RKO (cell line): ENCODE data around the gene SIDT2.
A peak's percentile ranks its signal among the peaks of the same experiment; 100 is the strongest.
"Not testable (repeated sequence)": the region's sequence is repeated elsewhere in the genome, so short reads cannot be mapped to it uniquely, and the experiment has no call there.

ENCODE experiments used
- DNase-seq: peaks from one replicate; pipeline ENCODE4 v3.0.0-alpha.2; 2016; ENCODE audit warnings: low spot score

Gene SIDT2

DNA sequence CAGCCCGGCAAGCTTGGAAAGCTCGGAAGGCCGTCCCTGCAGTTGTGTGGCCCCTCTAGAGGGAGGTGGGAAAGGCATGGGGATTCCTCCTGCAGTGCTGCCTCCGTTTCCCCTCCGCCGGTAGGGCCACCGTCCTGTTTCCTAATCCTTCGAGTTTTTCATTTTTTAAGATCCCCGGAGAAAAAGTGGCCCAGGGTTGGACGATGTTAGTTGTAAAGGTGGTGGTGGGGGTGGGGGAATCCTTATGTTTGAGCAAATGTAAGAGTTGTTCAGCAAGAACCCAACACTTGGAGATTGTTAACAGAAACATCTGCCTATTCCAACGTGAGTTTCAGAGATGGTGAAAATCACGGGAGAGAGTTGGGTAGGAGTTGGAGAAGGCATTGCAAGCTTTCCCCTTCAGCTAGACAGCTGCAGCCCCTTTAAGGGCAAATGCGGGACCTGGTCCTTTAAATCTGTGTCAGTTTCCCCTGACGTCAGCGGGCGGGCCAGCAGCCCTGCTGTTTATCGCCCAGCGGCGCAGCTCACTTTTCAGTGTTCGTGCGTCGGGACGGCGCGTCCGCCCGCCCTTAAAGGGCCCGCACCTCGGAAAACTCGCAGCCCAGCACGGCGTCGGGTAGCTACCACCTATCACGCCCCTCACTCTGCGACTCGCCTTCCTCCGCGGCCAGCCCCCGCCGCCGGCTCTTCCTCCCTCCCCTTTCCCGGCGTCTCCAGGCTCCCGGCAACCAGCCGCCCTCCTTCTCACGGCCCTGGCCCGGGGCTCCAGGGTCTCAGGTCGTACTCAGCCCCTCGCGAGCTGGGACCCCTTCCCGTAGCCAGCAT is at the start of gene SIDT2:
Gene SIDT2, plus strand, starts transcription at position 534 of the 825 bp plus-strand sequence. CDS start 521 bp downstream, outside the sequence.
- DNase-seq = peak; percentile 91

DNA sequence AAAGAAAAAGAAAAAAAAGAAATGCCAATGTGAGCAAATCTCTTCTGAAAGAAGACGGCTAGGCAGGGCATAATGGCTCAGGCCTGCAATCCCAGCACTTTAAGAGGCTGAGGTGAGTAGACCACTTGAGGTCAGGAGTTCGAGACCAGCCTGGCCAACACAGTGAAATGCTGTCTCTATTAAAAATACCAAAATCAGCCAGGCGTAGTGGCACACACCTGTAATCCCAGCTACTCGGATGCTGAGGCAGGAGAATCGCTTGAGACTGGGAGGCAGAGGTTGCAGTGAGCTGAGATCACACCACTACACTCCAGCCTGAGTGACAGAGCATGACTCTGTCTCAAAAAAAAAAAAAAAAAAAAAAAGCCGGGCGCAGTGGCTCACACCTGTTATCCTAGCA is 48.1 kb upstream of the SIDT2 start:
- DNase-seq = not testable (repeated sequence)

DNA sequence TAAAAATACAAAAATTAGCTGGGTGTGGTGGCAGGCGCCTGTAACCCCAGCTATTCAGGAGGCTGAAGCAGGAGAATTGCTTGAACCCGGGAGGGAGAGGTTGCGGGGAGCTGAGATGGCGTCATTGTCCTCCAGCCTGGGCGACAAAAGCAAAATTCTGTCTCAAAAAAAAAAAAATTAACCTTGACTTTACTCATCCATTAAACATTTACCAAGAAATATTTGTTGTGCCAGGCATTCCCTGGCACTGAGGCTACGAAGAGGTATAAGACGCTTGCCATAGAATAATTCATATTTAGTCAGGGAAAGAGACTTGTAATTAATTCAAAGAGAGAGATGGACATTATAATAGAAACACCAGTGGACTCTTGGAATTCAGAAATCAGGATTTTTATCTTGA is 47.7 kb upstream of the SIDT2 start:
- no peak for DNase-seq

DNA sequence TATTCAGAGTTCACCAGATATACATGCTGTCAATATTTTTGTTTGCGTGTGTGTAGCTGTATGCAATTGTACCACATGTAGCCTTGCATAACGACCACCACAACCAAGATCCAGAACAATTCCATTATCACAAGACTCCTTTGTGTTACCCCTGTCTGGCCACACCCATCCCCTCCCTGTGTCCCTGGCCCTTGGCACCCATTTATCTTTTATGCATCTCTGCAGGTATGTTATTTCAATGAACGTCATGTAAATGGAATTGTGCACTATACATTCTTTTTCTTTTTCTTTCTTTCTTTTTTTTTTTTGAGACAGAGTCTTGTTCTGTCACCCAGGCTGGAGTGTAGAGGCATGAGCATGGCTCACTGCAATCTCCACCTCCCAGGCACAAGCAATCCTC is 44.1 kb upstream of the SIDT2 start:
- no peak for DNase-seq

DNA sequence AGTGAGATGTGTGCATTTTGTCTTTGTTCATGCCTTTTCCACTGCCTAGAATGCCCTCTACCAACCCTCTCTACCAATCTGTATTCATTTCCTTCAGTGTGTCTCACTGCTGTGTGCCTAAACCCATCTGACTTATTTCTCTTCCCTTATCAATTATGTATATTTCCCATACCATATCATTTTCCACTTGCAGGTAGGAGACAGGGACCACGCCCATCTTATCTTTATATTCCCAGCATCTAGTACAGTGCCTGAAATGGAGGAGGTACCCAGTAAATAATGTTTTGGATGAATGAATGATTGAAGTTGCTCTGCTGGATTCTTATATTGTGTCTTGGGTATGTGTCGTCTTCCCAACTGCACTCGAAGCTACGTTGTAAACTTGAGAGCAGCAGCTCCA is 43.6 kb upstream of the SIDT2 start:
- not testable (repeated sequence) for DNase-seq

DNA sequence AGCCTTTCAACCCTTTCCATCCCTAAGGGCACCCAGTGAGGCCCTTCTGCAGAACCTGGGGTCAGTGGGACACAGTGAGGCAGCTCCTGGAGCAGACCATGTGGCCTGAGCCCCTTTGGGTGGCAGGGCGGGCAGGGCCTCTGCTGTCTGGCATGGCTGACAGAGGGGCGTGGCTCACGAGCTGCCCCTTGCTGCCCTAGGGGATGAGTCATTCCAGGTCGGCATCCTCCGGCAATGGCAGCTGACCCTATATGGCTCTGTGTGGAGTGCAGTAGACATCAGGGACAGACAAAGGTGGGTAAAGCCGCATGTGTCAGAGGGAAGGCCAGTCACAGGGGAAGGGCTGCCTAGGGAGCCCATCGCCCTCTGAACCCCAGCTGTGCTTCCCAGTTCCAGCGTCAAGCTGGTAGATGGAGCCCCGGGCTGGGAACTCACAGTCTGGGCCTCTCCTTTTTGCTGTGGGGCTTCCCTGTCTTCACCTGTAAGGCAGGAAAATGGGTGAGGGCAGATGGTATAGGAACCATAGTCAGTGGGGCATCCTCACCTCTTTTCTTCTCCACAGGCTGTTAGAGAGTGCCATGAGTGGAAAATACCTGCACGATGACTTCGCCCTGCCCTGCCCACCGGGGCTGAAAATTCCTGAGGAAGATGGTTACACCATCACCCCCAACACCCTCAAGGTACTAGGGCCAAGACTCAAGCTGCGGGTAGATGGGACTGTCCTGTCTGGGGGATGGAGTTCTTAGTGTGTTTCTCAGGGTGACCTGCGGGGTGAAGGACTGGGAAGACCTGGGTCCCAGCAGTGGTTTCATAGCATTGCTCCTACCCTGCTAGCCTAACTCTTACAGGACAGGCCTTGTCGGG is 41.1 kb upstream of the SIDT2 start:
- DNase-seq = not testable (repeated sequence)

DNA sequence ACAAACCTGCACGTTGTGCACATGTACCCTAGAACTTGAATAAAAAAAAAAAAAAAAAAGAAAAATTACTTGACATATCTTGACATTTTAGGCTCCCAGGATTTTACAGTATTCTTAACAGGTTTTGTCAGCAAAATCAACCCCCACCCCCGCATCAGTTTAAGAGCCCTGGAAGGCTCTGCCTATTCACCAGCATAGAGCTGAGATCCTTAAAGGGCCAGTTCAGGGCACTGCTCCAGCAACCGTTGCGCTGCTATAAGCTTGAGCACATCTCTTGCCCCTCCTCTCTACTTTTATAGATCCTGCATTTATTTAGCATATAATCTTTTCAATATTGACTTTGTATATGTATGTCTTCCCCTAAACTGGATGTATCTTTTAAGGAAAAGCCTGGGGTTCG is 35.2 kb upstream of the SIDT2 start:
- DNase-seq = peak; percentile 79

DNA sequence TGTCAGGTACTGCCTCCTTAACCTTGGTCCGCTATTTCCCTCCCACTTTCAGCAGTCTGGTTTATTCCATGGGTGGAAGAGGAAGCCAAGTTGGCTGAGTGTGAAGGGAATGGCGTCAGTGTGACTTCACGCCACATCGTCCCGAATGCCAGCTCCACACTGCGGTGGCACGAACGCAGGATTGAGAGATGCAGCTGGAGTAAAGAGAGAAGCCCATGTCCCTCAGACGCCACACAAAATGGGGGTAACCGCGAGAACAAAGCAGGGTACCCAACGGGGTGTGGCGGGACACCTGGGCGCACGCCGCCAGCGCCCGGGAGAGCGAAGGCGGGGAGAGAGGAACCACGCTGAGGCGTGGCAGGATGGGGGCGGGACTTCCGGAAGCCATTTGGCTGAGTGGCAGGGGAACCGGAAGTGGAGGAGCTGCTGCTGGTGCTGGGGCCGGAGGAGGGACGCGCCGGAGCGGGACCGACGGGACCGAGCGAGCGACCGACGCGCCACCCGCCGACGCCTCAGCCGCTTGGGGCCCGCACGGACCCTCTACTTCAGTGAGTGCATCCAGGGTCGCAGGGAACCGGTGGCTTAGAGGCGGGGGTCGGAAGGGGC is 34.6 kb upstream of the SIDT2 start, which contains the start of gene PAFAH1B2:
Gene PAFAH1B2, plus strand, starts transcription at position 417 of the 606 bp plus-strand sequence. CDS start 8,161 bp downstream, outside the sequence.
- peak; percentile 94 for DNase-seq

DNA sequence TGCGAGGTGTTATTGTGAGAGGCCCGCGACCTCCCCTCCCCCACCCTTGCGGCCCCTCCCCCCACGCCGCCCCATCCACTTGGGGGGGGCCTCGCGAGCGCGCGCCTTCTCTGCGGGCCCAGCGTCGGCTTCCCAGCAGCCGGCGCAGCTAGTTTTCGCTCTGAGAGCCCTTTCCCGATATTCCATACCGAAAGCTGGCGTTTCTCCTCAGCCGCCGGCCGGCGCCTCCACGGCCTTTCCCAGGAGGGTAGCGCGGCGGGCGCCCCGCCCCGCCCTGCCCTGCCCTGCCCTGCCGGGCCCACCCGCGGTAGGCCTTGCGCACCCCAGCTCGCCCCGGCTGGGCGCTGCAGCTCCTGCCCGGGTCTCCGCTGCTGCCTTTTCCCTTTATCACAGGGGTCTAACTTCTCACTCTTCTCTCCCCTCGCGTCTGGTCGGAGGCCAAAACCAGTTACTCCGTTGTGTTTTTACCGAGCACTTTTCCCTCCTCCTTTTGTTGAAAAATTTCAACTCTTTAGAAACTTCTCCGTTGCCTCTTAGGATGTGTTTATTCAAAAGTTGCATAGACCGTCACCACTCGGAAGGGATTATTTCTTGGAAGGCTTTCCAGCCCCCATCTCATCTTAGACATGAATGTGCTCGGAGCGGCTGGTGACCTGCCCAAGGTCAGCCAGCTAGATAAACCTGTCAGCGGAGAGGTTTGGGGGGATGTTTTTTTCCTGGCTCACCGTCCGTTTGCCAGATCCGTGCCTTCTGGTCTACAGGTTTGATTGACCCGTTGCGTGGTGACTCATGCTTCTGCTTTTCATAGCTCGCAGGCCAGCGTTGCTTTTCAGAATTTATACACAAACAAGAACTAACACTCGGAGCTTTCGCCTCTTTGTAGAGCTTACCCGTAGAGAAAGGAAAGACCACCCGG is 33.8 kb upstream of the SIDT2 start:
- peak; percentile 86 for DNase-seq

DNA sequence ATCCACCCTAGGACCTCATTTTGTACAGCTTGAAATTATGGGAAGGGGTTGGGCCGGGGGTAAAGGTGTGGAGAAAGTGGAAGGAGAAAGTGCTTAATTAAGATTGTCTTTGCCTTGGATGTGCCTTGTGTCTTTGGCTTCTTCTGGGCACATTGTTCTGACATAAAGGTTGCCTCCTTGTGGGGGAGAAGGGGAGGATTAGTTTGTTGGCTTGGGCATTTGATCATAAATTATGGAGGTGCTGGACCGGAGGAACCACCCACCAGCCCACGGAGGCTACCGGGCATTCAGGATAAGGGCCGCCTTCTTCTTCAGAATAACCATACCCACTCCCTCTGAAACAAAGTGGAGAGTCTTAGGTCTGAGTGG is 33.2 kb upstream of the SIDT2 start:
- DNase-seq = peak; percentile 78

DNA sequence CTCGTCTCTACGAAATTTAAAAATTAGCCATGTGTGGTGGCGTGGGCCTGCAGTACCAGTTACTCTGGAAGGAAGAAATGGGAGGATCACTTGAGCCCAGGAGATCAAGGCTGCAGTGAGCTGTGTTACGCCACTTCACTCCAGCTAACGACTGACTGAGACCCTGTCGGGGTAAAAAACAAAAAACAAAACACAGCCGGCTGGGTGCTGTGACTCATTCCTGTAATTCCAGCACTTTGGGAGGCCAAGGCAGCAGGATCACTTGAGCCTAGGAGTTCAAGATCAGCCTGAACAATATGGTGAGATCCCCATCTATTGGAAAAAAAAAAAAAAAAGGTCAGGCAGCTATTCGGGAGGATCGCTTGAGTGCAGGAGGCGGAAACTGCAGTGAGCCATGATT is 32.0 kb upstream of the SIDT2 start:
- DNase-seq = peak; percentile 18

DNA sequence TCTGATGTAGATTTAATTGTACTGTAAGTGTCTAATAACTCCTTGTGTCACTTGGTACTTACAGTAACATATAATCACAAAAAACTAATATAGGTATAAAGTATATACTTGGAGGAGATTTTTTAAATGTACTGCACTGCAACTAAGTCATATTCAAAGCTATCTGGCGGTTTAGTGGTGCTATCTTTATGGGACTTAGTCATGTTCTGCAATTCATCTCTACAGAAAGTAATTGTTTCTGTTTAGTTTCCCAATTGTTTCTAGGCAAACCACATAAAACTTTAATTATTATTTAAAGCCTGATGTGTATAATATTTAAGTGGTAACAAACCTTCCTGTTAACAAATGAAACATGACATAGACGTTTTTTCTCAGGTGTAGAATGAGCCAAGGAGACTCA is 26.5 kb upstream of the SIDT2 start:
- no peak for DNase-seq

DNA sequence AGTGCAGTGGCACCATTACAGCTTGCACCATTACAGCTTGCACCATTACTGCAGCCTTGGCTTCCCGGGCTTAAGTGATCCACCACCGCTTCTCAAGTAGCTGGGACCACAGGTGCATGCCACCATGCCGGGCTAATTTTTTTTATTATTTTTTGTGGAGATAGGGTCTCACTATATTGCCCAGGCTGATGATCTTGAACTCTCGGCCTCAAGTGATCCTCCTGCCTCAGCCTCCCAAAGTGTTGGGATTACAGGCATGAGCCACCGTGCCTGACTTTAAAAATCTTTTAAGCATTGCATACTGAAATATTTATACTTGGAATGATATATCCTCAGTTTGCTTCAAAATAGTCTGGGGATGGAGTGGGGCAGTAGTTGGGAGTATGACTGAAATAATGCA is 24.1 kb upstream of the SIDT2 start:
- DNase-seq = no peak

DNA sequence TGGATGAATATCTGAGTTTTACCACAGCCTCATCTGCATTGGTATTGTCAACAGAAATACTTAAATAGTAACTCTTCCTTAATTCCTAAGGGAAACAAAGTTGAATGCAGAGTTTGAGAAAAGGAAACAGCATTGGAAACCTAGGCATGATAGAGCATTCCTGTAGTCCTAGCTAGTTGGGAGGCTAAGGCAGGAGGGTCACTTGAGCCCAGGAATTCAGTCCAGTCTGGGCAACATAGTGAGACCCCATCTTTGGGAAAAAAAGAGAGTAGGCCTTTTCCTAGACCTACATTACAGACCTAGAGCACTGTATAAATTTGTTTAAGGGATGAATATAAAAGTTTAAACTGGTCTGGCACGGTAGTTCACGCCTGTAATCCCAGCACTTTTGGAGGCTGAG is 21.0 kb upstream of the SIDT2 start:
- DNase-seq = no peak

DNA sequence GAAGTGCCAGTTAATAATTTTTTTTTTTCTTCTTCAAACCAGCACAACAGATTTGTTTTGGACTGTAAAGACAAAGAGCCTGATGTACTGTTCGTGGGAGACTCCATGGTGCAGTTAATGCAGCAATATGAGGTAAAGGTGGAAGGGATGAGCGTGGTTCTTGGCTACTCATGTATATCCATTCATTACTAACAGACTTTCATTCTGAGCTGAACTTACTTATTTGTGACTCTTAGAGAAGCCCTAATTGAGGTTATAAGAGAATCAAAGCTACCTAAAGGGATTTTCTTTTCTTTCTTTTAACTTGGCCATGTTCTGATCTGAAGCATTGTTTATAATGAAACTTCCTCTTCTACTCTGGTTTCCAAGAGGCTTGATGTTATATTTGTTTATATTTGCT is 18.7 kb upstream of the SIDT2 start:
- no peak for DNase-seq

DNA sequence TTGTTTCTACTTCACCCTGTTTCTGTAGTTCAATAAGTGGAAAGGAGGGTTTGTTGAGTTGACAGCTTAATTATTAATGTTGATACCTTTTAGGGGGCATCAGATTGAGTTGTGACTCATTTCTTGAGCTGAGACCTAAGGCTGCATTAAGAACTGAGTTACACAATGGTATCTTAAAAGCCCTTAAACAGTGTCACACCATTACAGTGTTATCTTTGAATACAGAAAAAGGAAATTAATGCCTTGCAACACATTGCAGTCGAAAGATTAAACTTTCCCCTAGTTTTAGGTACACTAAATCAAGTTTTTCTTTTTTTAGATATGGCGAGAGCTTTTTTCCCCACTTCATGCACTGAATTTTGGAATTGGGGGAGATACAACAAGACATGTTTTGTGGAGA is 17.7 kb upstream of the SIDT2 start:
- DNase-seq = no peak

DNA sequence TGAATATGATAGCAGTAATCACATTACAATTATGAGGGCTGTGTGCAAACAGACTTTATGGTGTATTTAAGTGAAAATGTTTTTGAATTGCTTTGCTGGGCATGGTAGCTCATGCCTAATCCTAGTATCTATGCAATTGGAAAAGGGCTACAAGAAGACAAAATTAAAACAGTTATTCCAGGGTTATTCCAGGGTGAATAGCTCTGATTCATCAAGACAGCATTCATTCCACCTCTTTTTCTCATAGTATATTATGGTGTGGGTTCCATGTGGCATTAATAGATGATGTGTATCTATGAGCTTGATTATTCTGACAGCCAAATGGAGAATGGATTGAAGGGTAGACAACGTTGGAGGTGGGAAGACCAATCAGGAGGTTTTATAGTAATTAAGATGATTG is 12.1 kb upstream of the SIDT2 start:
- DNase-seq = no peak

DNA sequence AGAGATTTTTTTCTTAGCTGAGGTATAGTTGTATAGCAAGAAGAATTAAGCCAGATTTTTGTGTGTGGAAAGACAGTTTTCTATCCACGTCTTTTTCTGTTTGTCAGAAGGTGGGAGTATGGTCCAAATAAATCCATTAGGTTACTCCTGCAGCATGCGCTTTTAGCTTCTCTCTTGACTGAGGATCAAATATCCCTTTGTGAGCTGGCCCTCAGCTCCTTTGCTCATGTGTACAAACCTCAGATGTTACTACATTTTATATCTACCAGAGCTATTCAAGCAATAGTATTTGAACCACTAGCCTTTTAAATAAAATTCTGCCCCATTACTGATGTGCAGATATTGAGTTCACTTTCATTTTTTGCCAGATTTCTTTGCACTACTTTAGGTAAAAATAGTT is 8.8 kb upstream of the SIDT2 start:
- DNase-seq = no peak

DNA sequence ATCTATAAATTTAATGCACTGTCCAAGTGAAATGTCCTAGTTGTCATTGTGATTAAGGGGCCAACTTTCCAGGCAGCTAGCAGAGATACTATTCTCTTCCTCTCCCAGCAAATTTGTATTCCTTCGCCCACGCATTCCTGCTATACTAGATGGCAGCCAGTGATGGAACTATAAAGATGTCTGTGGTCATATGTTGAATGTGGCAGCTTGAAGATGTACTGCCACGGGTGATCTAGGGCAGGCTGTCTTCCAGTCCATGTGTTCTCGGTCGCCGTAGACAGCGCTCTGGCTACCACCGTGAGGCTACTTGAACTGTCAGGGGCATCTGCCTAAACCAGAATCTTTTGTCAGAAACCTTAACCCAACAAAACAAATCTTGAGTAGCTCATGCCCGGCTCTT is 8.3 kb upstream of the SIDT2 start:
- no peak for DNase-seq

DNA sequence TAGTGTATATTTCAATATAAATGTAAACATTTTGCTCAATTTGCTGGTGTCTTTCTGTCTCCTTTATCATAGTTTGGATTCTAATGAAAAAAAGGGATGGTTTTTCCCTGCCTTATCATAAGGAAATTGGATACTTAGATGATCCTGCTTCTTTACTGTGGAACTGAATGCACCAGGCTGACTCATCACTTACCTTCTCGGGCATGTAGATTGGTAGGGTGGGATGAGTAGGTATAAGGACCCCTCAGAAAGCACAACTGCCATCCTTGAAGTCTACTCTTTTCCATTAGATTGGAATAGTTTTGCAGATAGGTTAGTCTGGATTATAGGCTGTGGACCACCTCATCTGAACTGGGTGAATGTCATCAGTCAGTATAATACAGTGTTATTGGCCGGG is 7.5 kb upstream of the SIDT2 start:
- no peak for DNase-seq

DNA sequence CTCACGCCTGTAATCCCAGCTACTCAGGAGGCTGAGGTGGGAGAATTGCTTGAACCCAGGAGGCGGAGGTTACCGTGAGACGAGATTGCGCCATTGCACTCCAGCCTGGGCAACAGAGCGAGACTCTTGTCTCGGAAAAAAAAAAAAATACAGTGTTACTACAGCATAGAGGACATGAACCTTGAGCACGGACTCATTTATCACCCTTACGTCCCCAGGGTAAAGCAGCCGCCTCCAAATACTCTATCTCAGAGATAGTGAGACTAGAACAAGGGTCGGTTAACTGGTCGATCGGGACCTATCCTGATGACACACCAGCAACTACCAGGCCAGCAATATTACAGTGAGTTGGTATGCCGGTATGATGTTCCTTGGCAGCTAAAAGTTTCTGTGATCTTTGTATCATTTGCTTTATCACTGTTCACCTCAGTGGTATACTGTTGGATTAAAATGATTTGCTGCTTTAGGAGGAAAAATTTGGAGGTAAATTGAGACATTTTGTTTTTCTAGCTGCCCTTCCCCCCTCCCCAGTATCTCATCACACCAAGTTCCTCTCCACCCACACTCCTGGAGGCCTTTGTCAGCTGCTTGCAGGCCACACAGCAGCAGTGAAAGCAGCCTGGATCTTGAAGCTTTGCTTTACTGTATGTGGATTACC is 7.0 kb upstream of the SIDT2 start:
- DNase-seq = no peak
